HG03103 (cell line): Measurements from ENCODE around the gene GLT8D2.
"Not testable (repeated sequence)": the region's sequence is repeated elsewhere in the genome, so short reads cannot be mapped to it uniquely, and the experiment has no call there.

ENCODE experiments used
- ATAC-seq: cut with Tn5 transposase; IDR thresholded peaks from one replicate; pipeline ENCODE4 v1.9.1; 2021; ENCODE audit warnings: low read depth; ENCODE audit not compliant: unreplicated experiment

Gene GLT8D2

GRCh38 chr12:104054681-104055346, 4.8 kb upstream of the GLT8D2 start:
- ATAC-seq = no peak

DNA sequence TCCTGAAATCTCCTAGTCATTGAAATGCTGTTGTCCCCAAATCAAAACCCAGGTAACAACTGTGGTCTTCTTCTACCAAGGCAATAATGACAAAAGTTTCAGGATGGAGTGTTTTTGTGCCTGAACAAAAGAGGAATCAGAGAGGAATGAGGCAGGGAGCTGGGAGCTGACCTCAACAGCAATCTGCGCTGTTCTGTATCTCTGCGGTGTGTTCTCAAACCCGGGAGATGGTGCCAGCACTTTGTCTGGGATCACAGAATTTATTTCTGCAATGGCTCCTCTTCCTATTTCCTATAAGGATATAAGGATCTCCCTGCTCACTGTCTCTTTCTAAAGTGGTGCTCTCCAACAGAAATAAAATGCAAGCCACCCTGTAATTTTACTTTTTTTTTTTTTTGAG, 449 bp upstream of the GLT8D2 start:
- no peak for ATAC-seq

DNA sequence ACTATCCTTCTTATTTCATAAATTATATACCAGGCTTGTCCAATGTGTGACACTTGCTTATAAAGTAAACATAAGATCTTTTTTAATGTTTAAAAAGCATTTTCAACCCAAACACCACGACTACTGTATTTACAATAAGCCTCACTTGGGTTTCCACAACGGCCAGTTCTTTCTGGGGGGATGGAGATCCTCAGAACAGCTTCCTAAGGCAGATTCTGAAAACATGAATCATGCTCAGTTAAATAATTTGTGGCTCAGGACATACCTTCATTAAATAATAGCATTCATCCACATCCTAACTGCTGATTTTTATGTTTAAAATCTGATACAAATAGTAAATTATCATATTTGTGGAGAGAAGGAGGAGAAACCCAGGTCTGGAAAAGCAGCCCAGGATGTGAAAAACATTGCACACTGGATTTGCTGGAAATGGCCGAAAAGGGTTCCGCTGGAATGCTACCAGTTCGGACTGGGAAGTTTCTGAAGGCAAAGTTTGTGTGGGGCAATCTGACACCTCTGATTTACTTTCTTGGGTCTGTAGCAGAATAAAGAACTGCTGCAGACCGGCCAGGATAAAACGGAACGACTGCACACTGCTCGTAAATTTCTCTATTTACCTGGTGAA, 597 bp downstream of the GLT8D2 start:
- ATAC-seq = no peak

- ATAC-seq = no peak
Measured at GRCh38 chr12:104048811-104049210, 1.2 kb downstream of the GLT8D2 start.

DNA sequence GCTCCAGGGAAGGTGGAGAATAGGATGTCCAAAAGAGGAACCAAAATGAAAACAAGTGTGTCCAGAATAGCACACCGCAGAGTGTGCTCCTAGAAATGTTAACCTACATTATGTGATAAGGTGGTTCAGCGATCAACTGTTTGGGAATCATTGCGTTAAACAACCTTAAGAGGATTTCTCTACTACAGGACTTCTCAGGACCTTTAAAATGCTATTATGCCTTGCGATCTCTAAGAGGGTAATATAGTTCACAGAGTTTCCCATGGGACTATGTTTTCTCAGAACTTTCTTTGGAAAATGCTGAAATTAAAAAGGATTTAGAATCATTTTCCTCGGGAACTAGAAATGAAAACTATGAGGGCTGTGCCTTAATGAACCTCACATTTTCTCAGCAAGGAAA, 1.8 kb downstream of the GLT8D2 start:
- ATAC-seq = no peak

GRCh38 chr12:104046306-104046705, 3.7 kb downstream of the GLT8D2 start:
- no peak for ATAC-seq

DNA sequence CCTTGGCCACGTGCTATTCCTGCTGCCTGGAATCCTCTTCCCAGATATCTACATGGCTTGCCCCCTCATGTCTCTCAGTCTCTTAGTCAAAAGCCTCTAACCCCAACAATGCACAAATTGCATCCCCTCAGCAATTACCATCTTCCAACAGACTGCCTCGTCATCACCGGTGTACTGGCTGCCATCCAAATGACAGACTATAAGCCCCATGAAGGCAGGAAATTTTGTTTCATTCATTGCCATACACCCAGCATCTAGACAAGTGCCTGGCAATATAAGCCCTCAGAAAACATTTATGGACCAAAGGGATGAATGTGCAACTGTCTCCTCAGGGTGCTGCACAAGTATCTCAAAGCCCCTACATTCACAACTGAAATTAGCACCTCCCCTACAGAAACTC, 5.8 kb downstream of the GLT8D2 start:
- no peak for ATAC-seq

- ATAC-seq = no peak
Measured at GRCh38 chr12:104042580-104042979, 7.4 kb downstream of the GLT8D2 start.

GRCh38 chr12:104039769-104040168, 10.2 kb downstream of the GLT8D2 start:
- ATAC-seq = not testable (repeated sequence)

DNA sequence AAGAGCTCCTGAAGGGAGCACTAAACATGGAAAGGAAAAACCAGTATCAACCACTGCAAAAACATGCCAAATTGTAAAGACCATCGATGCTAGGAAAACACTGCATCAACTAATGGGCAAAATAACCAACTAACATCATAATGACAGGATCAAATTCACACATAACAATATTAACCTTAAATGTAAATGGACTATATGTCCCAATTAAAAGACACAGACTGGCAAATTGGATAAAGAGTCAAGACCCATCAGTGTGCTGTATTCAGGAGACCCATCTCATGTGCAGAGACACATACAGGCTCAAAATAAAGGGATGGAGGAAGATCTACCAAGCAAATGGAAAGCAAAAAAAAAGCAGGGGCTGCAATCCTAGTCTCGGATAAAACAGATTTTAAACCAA, 13.8 kb downstream of the GLT8D2 start:
- ATAC-seq = not testable (repeated sequence)

- not testable (repeated sequence) for ATAC-seq
Measured at GRCh38 chr12:104030596-104030995, 19.4 kb downstream of the GLT8D2 start.

DNA sequence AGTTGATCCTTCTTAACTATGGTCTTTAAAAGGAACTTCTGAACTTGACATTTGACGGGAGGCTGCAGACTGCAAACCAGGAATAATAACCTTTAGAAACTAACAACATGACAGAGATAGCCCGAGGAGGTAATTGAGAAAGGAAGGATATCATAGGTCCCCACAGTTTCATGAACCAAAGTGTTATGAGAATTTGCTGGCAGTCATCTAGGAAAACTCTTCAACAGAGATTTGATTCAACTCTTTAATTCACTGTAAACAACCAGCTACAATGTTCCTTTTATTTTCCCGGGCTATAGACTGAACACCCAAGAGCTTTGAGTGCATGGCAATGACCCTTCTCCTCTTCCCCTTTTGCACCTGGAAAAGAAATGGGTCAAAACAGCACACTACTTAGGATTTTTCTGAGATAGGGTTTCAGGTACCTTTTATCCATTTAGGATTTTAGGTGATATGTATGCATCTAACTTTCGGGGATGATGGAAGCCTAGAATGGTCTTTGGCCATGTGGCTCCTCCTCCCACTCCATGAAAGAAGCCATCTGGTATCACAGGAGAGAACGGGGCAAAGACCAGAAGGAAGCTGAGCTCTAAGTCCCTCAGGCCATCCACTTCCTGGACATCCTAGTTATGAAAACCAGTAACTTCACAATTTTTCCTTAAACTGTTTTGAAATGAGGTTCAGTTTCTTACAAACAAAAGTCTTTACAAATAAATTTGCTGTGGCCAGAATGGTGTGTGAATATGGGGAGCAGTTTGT, 23.0 kb downstream of the GLT8D2 start:
- no peak for ATAC-seq

GRCh38 chr12:104025771-104026170, 24.2 kb downstream of the GLT8D2 start:
- ATAC-seq = no peak

GRCh38 chr12:104024348-104024747, 25.6 kb downstream of the GLT8D2 start:
- ATAC-seq = no peak

- ATAC-seq = no peak
Measured at GRCh38 chr12:104023710-104024109, 26.3 kb downstream of the GLT8D2 start.

GRCh38 chr12:104022786-104023185, 27.2 kb downstream of the GLT8D2 start:
- no peak for ATAC-seq

DNA sequence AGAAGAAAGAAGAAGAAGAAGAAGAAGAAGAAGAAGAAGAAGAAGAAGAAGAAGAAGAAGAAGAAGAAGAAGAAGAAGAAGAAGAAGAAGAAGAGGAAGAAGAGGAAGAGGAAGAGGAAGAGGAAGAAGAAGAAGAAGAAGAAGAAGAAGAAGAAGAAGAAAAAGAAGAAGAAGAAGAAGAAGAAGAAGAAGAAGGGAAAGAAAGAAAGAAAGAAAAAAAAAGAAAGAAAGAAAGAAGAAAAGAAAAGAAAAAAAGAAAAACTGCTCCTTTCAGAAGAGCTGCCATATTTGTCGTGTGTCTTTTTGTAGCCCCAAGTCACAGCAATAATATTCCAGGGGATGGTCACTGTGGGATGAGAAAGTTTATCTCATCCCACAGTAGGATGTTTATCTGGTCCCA, 28.1 kb downstream of the GLT8D2 start:
- not testable (repeated sequence) for ATAC-seq

DNA sequence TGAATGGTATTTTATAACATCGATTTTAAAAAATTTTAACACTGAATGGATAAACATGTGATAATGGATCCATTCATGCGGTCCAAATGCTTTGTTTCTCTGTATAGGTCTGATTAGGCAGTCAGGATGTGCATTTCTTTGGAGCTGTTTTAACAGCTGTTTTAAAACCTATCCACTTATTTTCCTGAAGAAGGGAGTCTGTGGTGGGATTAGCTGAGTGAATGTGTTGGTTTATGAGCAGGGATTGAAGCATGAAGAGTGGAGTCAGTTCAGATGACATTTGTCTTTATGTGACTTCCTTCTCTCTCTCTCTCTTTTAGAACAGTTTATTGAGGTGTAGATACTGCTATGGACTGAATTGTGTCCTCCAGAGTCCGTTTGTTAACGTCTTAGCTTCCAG, 37.7 kb downstream of the GLT8D2 start:
- ATAC-seq = no peak

DNA sequence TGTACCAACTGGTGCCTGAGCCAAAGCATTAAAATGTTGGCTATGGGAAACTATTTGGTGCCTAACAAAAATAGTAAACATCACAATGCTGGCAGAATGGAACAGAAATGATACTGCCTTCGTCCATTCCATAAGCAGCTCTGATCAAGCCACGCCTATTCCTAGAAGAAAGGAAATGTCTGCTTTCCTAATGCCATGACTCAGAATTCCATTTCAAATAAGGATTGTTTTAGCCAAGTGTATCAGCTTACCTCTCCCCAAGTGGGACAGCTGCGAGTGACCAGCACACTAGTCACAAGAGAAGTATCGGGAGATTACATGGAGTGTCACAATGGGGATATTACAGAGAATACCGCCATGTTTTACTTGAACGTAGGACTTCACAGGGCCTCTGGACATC, 38.7 kb downstream of the GLT8D2 start:
- ATAC-seq = no peak

- ATAC-seq = no peak
Measured at GRCh38 chr12:104010606-104011169, 39.3 kb downstream of the GLT8D2 start.

GRCh38 chr12:104010121-104010520, 39.9 kb downstream of the GLT8D2 start:
- no peak for ATAC-seq
